Hematopoietic multipotent progenitor cell treated with erythropoietin and hydrocortisone succinate and interleukin-3 and kit ligand, for 17 days (in vitro differentiated cells): ENCODE data around the gene PLD1.
A peak's percentile ranks its signal among the peaks of the same experiment; 100 is the strongest.
"Not testable (repeated sequence)": the region's sequence is repeated elsewhere in the genome, so short reads cannot be mapped to it uniquely, and the experiment has no call there.

Source experiments
- DNase-seq: peaks from one replicate; pipeline ENCODE4 v3.0.0-alpha.2; 2015; ENCODE audit warnings: low spot score

The PLD1 gene

DNA sequence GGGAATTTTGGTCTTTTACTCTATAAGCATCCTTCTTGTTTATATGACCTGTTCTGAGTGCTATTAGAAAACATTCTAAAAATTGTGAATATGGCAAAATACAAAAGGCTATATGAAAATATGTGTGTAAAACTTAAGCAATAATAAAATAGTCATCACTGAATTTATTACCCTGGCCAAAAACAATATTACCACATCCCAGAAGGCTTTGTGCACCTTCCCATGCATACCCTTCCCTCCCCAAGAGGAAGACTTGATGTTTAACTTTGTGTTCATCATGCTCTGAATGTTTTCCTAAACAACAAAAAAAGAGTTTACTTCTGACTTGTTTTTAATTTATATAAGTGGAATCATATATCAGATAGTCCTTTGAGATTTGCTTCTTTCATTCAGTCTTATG, 195.0 kb downstream of the PLD1 start:
- DNase-seq: no peak

DNA sequence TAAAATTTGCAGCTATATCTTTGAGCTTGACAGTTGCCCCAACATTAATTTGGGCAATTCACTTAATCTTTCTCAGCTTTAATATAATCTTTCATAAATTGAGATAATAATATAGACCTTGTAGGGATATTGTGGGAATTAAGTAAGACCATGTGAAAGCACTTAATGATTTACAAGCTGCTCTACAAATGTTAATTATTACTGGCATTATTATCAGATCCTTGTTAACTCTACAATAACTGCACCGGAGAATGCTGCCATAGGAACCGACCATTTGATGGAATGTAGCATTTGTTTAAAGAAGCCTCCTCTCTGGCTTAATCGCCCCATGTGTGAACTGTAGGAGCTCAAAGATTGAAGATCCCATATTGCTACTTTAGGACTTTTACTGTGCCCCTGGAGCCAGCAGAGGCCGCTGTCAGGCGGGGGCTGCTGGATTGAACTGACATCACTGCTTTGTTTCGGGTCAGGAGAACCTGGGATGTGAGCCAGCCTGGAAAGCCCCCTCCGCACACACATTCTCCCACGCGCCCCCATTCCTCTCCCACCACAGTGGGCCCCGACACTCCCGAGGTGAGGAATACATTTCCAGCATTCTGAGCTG, 195.9 kb downstream of the PLD1 start:
- no peak for DNase-seq

DNA sequence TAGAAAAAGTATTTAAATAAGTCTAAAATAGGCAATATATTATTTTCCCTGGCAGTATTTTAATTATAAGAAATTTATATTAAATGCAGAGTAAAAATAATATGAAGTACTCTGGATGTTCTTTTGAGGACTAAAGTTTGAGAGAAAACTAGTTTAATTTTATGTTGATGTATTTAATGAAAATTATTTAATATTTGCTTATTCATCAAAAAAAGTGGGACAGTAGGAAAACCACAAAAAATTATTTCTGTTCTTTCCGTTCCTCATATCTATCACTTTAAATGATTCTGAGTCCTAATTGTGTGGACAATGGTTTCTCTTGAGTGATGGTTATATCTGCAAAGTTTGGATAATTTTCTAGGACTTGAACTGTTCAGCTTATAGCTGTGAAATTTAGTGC, 202.8 kb downstream of the PLD1 start:
- no peak for DNase-seq

DNA sequence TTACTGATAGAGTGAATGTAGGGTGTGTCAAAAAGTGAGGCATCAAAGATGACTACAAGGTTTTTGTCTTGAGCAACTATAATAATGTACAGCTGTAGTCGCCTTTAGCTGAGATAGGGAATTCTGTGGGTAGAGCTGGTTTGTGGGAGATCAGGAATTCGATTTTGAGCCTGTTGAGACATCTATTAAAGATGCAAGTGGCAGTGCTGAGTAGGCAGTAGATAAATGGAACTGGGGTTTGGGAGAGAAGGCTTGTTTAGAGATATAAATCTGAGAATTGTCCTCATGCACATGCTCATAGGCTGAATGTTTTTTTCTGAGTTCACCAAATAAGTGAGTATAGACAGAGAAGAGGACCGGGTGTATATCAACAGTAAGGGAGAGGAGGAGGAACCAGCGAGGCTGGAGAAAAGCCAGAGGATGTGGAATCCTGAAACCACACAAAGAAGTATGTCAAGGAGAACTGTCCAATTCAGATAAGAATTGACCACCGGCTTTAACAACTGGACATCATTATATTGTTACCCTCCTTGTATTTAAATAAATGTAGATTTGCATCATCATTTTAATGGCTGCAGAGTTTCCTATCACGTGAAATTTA, 204.0 kb downstream of the PLD1 start:
- no peak for DNase-seq

DNA sequence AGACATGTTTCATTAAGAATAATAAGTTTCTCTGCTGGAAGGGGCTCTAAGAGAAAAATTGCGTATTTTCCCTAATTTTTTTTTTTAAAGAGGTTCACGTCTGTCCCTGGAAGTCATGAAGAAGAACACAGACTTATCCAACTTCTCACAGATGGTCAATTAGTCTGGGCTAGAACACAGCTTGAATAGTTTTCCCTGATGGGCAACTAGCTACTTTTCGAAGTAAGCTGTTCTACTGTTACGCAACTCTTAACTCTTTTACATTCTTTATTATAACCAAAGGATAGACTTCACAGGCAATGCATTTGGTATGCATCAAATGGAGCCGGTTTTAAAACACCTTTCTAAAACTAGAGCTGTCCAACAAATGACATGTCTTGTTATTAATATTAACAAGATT, 205.9 kb downstream of the PLD1 start:
- DNase-seq: no peak

DNA sequence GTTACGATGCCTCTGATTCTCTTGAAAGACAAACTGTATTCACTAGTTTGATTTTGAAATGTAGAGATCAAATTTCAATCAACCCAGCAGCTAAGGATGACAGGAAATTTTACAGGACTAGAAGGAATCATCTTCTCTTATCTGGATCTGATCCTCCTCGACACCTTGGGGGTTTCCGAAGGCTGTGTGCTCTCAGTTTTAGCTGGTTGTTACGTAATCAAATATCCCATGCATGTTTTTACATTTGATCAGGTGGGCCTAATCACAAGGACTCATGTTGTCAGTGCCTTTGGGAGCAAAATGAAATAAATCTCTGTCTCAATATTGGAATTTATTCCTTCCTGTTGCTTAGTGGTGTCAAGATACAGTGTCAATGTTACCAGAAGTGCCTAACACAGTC, 208.2 kb downstream of the PLD1 start:
- no peak for DNase-seq

DNA sequence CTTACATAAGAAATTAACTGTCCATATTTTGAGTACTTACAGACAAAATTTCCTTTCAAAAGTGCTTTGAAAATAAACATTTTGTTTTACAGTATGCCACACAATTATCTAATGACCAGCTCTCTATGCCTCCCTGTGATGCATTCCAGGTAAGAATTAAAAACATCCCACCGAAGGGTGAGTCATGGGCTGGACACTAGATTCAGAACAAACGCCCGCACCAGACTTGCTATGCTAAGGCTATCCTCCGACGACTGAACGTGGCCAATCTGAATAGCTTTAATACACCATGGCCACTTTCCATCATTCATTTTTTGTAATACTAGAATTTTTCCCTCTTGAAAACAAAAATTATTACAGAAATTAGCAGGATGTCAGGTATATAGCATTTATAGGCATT, 210.3 kb downstream of the PLD1 start:
- DNase-seq: no peak

DNA sequence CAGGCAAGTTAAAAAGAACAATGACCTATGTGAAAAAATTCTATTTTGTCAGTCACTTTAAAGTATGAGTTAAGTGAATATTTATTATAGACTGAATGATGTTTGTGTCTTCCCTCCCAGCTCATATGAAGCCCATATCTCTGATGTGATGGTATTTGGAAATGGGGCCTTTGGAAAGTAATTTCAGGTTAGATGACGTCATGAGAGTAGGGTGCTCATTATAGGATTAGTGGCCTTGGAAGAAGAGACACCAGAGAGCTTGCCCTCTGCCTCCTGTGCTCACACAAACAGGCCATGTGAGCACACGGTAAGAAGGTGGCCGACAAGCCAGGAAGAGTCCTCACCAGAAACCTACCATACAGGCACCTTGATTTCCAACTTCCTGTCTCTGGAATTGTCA, 211.3 kb downstream of the PLD1 start:
- DNase-seq: no peak

DNA sequence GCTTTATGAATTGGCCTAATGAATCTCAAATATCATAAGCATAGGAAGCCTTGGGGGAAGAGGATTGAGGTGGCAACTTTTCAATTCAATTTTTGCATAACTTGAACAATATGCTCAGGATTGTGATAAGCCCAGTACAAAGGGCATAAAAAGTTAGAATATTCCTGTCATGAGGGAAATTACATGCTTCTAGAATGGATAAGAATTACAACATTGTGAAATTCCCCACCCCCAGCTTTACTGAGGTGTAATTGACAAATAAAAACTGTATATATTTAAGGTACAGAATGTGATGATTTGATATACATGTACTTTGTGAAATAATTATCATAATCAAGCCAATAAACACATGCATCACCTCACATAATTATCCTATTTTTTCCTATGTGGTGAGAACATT, 217.5 kb downstream of the PLD1 start:
- no peak for DNase-seq

DNA sequence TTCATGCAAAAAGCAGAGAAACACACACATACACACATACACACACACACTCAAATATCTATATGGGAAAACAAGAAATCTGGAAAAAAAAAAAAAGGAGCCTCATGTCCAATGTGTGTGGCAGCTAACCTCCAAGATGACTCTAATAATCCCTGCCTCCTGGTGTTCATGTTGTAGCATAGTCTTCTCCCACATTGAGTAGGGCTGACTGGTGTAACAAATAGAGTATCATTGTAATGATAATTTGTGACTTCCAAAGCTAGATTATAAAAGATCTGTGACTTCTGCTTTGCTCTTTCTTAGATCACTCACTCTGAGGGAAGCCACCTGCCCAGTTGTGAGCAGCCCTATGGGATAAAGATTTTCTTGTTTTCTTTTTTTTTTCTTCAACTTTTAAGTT, 219.2 kb downstream of the PLD1 start:
- DNase-seq: no peak

DNA sequence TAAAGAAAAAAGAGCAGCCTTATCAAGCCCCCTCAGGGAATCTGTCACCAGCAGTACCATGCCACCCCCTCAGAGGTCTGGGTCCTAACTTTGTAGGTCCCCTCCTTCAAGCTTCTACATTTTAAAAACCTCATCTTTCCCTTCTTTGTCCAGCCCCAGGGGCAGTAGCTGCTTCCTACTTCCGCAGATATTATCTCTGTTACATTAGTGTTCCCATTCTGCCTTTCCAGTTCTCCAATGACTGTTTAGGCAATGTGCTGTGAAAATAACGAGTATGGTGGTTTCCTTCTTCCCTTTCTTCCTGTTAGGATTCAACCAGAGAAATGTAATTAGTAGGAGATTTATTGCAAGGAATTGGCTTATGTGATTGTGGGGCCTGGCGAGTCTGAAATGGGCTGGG, 224.0 kb downstream of the PLD1 start:
- no peak for DNase-seq

DNA sequence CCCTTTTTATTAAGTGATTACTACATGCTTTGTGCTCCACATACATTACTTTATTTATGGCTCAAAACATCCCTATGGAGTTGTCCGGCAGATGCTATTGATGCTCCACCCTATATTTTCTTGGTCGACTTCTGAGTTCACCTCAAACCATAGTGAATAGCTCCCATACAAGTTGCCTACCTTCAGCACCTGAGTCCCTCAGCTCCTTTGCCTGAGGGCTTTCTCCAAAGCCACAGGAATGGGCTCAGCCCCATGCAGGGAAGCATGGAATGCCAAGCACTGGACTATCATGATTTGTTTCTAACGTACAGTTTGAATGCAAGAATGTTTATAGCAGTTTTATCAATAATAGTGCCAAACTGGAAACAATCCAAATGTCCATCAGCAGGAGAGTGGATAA, 225.2 kb downstream of the PLD1 start:
- no peak for DNase-seq

DNA sequence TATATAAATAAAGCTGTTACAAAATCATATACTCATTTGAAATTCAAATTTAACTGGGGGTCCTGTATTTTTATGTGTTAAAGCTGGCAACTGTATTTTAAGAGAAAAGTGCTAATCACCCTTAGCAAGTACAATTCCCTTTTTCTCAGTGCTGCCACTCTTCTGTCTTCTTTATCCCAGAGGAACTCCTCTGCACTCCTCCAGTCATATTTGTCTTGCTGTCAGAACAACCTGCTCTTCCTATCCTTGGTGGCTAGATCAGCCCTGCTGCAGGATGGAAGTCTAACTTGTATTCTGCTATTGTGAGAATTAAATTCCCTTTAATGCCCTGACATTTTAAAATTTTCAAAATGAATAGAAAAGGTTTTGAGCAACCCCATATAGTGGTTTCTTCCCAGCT, 226.2 kb downstream of the PLD1 start:
- DNase-seq: no peak

DNA sequence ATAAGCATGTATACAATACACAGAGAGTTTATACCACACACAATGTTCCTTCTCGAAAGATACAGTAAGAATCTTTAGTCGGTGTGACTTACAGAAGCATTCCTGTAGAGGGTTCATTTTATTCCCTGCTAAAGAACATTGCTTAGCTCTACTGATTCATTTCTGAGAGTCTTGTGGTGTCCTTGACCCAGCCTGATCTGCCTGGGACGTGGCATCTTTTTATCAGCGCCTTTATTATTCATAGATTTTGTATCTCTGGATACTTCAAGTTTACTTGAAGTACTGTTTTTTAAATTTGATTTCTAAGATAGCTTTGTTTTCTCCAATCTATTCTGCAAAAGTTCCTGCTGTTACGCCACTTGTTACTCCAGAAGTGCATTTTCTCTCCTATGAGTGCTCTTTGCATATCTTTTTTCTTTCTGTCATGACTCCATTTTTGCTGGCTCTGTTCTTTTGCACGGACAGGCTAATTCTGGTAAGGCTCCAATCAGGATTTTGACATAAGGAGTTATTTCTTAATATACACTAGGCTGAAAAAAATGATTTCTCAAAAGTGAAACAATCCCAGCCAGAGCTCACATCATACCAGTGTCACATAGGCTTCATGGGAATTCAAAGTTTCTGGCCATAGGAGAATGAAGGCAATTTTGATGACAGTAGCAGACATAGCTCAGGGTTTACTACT, 235.6 kb downstream of the PLD1 start:
- no peak for DNase-seq

DNA sequence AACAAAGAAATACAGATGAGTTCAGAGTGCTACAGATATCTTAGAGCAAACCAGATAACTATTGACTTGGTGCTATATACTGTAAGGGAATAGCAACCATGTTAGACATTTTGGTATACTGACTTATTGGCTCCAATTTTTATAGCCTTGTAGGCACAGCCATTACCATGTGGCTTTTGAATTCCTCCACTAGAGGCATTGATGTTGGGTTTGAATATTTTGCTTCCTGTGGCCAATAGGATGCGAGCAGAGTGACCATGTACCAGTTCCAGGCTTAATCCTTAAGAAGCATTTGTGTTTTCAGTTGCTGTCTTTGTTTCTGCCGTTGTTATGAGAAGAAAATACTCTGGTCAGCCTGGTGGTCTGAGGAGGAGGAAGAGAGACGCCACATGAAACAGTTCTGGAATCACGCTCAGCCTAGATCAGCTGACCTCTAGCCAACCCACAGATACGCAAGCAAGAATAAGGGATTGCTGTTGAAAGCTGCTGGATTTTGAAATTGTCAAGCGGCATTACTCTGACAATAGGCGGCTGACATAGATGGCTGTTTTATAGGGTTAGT, 240.6 kb downstream of the PLD1 start:
- no peak for DNase-seq

DNA sequence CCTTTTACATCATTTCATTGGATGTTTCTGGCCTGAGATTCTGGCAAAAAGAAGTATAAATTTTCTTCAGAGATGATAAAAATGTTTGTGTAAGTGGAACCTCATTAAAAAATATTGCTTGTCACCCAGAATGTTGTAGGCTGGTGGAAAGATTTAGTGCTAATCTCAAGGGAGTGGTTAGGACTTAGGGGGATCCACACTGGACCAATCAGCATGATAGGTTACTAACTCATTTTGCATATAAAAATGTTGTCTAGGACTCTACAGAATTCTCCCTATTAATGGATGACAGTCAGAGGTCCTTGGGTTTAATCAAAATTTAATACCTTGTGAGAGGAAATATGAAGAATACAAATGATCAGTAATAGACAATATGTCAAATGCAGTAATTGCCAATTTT, 241.5 kb downstream of the PLD1 start:
- no peak for DNase-seq

DNA sequence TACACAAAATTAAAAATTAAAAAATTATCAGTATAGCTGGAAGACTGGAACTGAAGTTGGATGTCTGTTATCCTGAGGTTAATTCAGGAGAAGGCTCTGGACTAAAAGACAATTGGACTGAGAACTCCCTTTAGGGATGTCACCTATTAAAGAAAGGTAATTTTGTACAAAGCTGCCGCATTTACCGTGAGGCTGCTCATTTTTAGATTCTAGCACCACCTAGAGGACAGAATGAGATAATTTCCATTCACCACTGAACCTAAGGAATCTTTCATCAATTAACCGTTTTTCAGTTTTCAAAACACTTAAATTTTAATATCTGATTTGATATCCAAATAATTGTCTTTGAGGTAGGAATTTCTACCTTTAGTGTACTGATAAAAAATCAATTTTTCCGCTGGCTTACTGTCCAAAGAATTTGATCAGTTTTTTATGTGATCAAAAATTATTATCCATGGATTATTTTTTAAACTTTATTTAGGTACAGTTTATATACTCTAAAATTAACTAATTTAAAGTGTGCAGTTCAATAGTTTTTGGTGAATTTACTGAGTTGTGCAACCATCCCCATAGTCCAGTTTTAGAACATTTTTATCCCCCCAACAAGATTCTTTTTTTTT, 243.4 kb downstream of the PLD1 start:
- peak; percentile 47 for DNase-seq

DNA sequence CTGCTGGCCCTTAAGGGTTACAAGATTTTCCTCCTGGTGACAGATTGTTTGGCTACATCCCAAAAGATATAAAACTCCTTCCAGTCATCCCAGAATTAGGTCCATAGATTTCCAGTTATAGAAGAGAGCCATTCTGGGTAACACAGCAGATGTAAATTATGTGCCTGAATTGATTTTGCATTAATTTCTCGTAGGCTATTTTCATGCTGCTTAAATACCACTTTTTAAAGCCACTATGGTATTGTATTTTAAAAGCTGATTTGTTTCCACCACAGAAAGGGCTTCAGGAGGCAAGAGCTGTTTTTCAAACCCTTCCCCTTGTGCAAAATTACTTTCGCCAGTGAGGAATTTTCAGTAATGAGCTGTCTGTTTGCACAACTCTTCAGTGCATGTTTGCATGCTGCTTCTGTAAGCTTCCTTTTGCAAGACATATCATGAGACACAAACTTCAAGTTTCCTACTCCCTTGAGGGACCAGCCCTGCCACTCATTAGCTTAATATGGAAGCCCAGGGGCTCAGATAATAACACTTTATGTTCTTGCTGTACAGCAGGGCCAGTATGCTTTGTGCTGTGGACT, 244.7 kb downstream of the PLD1 start:
- no peak for DNase-seq

DNA sequence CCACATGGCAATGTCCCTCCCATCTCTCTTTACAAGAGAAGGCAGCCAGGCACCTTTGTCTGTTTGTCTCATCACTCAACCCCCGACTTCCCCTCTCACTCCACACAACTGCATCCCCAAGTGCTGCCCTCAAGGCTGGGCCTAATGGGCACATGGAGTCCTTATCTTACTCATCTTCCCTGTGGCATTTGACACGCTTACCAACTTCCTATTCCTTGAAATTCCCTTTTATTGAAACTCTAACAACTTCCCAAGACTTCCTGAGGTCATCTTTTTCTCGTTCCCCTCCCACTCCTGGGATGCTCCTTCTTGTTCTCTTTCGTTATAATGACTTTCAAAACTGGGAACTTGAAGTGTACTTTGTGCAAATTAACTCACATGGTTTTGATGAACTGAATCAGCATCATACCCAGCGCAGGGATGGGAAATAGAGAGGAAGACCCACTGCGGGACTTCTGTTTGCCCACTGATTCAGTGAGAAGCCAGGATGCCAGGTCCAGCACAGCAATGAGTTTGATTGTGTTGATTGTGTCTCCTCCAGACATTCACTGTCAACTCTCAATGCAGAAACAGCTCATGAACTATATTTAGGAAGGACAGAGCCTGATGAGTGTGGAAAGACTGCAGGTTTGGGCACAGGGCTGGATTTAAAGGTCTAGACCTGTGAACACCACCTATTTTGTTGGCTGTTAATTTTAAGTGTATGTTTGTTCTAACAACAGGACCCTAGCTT, 245.4 kb downstream of the PLD1 start:
- DNase-seq: no peak

DNA sequence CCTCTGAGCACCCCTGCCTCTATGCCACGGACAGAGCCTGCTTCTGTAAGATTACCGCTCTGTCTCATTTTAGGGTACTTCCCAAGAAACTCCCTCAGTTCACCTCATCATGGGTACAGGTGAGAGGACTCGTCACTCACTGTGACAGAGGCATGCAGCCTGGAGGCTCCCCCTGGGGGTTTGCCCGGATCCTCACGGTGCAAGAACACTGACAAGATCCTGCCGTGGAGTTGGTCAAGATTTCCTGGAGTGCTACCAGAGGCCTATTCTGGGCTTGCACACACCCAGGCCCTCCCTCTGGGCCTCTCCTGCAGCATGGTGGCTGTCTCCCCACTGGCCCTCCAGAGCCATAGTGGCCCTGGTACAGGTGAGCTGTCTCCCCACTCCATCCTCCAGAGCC, 247.0 kb downstream of the PLD1 start:
- no peak for DNase-seq

DNA sequence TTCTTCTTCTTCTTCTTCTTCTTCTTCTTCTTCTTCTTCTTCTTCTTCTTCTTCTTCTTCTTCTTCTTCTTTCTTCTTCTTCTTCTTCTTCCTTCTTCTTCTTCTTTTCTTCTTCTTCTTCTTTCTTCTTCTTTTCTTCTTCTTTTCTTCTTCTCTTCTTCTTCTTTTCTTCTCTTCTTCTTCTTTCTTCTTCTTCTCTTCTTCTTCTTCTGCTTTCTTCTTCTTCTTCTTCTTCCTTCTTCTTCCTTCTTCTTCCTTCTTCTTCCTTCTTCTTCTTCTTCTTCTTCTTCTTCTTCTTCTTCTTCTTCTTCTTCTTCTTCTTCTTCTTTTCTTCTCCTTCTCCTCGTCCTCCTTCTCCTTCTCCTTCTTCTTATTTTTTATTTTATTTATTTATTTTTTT, 247.8 kb downstream of the PLD1 start:
- DNase-seq: not testable (repeated sequence)
